Measurements from ENCODE around the gene CLK2. TPM values are rescaled to one million over a fixed set of nuclear protein-coding genes. Genes with fewer than 3 reads are reported as not detected.

Gene CLK2
- total and polyA plus RNA-seq, 2 of the 13 experiments (the other 11 are each of a cell fraction or from before 2014, with no cell fraction given), result 20.1 to 73.5 TPM

DNA sequence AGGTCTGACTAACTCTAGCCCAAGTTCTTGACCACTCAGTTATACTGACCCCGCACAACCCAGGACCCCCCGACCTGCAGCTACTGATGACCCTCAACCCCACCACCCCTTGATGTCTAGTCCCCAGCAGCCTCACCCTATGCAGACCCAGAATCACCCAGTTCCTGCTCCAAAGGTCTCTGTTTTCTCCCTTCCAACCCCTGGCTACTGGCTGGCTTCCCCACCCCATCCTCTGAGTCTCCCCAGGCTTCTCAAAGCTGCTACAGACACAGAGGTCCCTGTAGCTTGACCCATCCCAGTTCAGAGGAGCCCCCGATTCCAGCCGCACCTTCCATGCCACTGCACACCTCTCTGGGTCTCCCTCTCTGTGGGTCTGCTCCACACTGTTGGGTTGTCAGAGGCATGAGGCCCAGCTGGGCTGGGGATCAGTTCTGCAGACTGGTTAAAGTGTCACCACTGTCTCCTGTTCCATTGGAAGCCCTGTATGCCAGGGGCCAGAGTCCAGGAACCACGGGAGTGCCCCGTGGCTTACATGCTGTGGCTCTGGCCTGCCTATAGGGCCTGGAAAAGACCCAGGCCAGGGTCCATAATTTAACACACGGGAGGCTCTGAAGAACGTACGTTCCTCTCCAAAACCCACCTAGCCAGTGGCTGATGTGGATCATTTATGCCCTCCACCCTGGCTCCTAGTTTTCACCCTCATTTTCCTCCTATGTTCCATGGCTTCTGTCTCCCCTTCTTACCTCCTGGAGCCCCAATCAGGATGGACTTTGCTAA, 27.4 kb upstream of the CLK2 start (continued):
- TF ChIP-seq, protein P1, sequence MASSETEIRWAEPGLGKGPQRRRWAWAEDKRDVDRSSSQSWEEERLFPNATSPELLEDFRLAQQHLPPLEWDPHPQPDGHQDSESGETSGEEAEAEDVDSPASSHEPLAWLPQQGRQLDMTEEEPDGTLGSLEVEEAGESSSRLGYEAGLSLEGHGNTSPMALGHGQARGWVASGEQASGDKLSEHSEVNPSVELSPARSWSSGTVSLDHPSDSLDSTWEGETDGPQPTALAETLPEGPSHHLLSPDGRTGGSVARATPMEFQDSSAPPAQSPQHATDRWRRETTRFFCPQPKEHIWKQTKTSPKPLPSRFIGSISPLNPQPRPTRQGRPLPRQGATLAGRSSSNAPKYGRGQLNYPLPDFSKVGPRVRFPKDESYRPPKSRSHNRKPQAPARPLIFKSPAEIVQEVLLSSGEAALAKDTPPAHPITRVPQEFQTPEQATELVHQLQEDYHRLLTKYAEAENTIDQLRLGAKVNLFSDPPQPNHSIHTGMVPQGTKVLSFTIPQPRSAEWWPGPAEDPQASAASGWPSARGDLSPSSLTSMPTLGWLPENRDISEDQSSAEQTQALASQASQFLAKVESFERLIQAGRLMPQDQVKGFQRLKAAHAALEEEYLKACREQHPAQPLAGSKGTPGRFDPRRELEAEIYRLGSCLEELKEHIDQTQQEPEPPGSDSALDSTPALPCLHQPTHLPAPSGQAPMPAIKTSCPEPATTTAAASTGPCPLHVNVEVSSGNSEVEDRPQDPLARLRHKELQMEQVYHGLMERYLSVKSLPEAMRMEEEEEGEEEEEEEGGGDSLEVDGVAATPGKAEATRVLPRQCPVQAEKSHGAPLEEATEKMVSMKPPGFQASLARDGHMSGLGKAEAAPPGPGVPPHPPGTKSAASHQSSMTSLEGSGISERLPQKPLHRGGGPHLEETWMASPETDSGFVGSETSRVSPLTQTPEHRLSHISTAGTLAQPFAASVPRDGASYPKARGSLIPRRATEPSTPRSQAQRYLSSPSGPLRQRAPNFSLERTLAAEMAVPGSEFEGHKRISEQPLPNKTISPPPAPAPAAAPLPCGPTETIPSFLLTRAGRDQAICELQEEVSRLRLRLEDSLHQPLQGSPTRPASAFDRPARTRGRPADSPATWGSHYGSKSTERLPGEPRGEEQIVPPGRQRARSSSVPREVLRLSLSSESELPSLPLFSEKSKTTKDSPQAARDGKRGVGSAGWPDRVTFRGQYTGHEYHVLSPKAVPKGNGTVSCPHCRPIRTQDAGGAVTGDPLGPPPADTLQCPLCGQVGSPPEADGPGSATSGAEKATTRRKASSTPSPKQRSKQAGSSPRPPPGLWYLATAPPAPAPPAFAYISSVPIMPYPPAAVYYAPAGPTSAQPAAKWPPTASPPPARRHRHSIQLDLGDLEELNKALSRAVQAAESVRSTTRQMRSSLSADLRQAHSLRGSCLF (CRISPR knock-in tag; IDR thresholded peaks at IDR 0.05; ENCODE audit: borderline replicate concordance), result no peak
- TF ChIP-seq, protein P2, sequence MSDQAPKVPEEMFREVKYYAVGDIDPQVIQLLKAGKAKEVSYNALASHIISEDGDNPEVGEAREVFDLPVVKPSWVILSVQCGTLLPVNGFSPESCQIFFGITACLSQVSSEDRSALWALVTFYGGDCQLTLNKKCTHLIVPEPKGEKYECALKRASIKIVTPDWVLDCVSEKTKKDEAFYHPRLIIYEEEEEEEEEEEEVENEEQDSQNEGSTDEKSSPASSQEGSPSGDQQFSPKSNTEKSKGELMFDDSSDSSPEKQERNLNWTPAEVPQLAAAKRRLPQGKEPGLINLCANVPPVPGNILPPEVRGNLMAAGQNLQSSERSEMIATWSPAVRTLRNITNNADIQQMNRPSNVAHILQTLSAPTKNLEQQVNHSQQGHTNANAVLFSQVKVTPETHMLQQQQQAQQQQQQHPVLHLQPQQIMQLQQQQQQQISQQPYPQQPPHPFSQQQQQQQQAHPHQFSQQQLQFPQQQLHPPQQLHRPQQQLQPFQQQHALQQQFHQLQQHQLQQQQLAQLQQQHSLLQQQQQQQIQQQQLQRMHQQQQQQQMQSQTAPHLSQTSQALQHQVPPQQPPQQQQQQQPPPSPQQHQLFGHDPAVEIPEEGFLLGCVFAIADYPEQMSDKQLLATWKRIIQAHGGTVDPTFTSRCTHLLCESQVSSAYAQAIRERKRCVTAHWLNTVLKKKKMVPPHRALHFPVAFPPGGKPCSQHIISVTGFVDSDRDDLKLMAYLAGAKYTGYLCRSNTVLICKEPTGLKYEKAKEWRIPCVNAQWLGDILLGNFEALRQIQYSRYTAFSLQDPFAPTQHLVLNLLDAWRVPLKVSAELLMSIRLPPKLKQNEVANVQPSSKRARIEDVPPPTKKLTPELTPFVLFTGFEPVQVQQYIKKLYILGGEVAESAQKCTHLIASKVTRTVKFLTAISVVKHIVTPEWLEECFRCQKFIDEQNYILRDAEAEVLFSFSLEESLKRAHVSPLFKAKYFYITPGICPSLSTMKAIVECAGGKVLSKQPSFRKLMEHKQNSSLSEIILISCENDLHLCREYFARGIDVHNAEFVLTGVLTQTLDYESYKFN (CRISPR knock-in tag; conservative IDR thresholded peaks at IDR 0.05), result peak; percentile 97
- TF ChIP-seq, protein P3, sequence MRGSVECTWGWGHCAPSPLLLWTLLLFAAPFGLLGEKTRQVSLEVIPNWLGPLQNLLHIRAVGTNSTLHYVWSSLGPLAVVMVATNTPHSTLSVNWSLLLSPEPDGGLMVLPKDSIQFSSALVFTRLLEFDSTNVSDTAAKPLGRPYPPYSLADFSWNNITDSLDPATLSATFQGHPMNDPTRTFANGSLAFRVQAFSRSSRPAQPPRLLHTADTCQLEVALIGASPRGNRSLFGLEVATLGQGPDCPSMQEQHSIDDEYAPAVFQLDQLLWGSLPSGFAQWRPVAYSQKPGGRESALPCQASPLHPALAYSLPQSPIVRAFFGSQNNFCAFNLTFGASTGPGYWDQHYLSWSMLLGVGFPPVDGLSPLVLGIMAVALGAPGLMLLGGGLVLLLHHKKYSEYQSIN (CRISPR knock-in tag; IDR thresholded peaks at IDR 0.05; ENCODE audit: borderline replicate concordance), result no peak
- TF ChIP-seq ZNF30 (CRISPR knock-in tag; IDR thresholded peaks at IDR 0.05), result no peak
- TF ChIP-seq, protein P4, sequence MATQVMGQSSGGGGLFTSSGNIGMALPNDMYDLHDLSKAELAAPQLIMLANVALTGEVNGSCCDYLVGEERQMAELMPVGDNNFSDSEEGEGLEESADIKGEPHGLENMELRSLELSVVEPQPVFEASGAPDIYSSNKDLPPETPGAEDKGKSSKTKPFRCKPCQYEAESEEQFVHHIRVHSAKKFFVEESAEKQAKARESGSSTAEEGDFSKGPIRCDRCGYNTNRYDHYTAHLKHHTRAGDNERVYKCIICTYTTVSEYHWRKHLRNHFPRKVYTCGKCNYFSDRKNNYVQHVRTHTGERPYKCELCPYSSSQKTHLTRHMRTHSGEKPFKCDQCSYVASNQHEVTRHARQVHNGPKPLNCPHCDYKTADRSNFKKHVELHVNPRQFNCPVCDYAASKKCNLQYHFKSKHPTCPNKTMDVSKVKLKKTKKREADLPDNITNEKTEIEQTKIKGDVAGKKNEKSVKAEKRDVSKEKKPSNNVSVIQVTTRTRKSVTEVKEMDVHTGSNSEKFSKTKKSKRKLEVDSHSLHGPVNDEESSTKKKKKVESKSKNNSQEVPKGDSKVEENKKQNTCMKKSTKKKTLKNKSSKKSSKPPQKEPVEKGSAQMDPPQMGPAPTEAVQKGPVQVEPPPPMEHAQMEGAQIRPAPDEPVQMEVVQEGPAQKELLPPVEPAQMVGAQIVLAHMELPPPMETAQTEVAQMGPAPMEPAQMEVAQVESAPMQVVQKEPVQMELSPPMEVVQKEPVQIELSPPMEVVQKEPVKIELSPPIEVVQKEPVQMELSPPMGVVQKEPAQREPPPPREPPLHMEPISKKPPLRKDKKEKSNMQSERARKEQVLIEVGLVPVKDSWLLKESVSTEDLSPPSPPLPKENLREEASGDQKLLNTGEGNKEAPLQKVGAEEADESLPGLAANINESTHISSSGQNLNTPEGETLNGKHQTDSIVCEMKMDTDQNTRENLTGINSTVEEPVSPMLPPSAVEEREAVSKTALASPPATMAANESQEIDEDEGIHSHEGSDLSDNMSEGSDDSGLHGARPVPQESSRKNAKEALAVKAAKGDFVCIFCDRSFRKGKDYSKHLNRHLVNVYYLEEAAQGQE (IDR thresholded peaks at IDR 0.05; ENCODE audit: borderline replicate concordance in 1 of 2, low read depth in 1 of 2, low read length in 2 of 2), result peak in 1 of 2 experiments; percentile 51; a peak in 1 of 4 replicates
- TF ChIP-seq, protein P5, sequence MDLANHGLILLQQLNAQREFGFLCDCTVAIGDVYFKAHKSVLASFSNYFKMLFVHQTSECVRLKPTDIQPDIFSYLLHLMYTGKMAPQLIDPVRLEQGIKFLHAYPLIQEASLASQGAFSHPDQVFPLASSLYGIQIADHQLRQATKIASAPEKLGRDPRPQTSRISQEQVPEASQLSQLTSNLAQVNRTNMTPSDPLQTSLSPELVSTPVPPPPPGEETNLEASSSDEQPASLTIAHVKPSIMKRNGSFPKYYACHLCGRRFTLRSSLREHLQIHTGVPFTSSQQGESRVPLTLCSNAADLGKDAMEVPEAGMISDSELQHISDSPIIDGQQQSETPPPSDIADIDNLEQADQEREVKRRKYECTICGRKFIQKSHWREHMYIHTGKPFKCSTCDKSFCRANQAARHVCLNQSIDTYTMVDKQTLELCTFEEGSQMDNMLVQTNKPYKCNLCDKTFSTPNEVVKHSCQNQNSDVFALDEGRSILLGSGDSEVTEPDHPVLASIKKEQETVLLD (CRISPR knock-in tag; IDR thresholded peaks at IDR 0.05; ENCODE audit: low read depth), result no peak
- TF ChIP-seq GLI4 (CRISPR knock-in tag; IDR thresholded peaks at IDR 0.05; ENCODE audit: borderline replicate concordance), result peak; percentile 64; the same call in 1 of the 2 replicates
- no peak for TF ChIP-seq ZNF577 (CRISPR knock-in tag; IDR thresholded peaks at IDR 0.05; ENCODE audit: borderline replicate concordance, low read depth)

Measured in HepG2 (cell line).